ENCODE measurements around the gene NF1.
"Not testable (repeated sequence)": the region's sequence is repeated elsewhere in the genome, so short reads cannot be mapped to it uniquely, and the experiment has no call there.

The NF1 gene

DNA sequence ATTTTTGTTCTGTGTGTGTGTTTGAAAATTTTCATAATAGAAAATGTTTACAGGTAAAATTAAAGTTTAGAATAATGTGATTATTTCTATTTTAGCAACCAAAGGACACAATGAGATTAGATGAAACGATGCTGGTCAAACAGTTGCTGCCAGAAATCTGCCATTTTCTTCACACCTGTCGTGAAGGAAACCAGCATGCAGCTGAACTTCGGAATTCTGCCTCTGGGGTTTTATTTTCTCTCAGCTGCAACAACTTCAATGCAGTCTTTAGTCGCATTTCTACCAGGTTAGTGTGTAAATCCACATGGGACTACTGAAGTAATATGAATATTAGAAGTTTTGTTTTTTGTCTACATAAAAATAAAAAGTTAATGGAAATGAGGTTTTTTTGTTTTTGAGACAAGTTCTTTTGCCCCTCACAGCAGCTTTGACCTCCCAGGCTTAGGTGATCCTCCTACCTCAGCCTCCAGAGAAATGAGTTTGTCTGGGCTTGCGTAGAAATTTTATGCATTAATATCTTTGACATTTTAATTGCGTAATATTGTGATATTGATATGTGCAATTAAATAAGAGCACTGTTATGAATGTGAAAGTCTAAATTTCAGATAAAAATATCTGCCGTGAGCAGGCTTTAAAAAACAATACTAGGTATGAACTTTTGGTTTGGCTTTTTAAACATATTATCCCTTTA lies 68.5 kb downstream of the NF1 start:
- Histone ChIP-seq H3K9me3 (ENCODE audit: control insufficient read depth in 1 of 2, low read length in 2 of 2) (no peaks in the 10 kb centered on the region), H3K36me3 (ENCODE audit: control insufficient read depth in 1 of 2, insufficient read depth in 2 of 2, low read length in 2 of 2) (peaks cover 0 to 8% of the 10 kb centered on the region in 2 donors), H3K27ac (ENCODE audit: low read length) (no peak overlapping the region), H3K4me3 (ENCODE audit: low read depth in 1 of 2, low read length in 2 of 2) (no peak overlapping the region), H3K4me1 (ENCODE audit: control insufficient read depth in 1 of 2, insufficient read depth in 2 of 2, low read length in 2 of 2) (no peaks in the 10 kb centered on the region), H3K27me3 (ENCODE audit: low read depth, low read length) (no peaks in the 10 kb centered on the region)

DNA sequence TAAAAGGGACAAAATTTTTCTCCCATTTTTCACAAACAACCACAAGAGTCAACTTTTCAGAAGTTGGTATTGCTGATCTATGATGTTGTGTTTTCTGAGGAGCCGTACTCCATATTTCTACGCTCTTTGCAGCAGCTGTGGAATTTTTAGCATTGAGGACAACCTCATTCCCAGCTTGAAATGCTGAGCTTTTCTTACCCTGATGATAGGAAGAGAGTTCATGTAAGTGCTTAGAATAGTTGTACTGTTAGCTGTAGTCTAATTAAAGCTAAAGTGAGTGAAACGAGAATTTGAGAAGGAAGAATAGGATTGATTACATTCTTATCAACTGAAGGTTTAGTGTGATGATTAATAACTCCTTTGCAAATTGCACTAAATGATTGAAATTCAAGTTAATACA lies 72.3 kb downstream of the NF1 start:
- Histone ChIP-seq H3K9me3 (ENCODE audit: control insufficient read depth in 1 of 2, low read length in 2 of 2) (no peaks in the 10 kb centered on the region), H3K27ac (ENCODE audit: low read length) (no peak overlapping the region), H3K4me3 (ENCODE audit: low read depth in 1 of 2, low read length in 2 of 2) (no peak overlapping the region), H3K36me3 (ENCODE audit: control insufficient read depth in 1 of 2, insufficient read depth in 2 of 2, low read length in 2 of 2) (peaks cover 2 to 11% of the 10 kb centered on the region in 2 donors), H3K27me3 (ENCODE audit: low read depth, low read length) (no peaks in the 10 kb centered on the region), H3K4me1 (ENCODE audit: control insufficient read depth in 1 of 2, insufficient read depth in 2 of 2, low read length in 2 of 2) (no peaks in the 10 kb centered on the region)

DNA sequence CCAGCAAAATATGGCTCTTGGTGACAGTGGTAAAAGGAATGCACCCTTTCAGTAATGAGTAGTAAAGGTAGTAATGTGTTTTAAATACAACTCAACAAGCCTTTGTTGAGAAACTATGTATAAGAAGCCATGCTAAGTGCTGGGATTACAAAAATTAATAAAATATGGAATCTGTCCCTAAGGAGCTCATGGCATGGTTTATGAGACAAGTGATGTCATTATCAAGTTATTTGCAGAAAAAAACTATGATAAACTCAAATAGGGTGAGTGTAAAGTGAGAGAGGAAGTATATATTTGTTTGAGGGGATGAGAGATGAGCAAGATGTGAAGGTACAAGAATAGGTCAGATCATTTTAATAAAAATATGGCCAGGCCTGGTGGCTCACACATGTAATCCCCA lies 76.9 kb downstream of the NF1 start:
- H3K4me1 ChIP-seq (ENCODE audit: control insufficient read depth in 1 of 2, insufficient read depth in 2 of 2, low read length in 2 of 2), result no peaks in the 10 kb centered on the region
- no peaks in the 10 kb centered on the region for H3K27me3 ChIP-seq (ENCODE audit: low read depth, low read length)
- H3K36me3 ChIP-seq (ENCODE audit: control insufficient read depth in 1 of 2, insufficient read depth in 2 of 2, low read length in 2 of 2), result peaks cover 0 to 11% of the 10 kb centered on the region in 2 donors
- H3K27ac ChIP-seq (ENCODE audit: low read length), result no peak overlapping the region
- no peak overlapping the region for H3K4me3 ChIP-seq (ENCODE audit: low read depth in 1 of 2, low read length in 2 of 2)
- H3K9me3 ChIP-seq (ENCODE audit: control insufficient read depth in 1 of 2, low read length in 2 of 2), result no peaks in the 10 kb centered on the region

DNA sequence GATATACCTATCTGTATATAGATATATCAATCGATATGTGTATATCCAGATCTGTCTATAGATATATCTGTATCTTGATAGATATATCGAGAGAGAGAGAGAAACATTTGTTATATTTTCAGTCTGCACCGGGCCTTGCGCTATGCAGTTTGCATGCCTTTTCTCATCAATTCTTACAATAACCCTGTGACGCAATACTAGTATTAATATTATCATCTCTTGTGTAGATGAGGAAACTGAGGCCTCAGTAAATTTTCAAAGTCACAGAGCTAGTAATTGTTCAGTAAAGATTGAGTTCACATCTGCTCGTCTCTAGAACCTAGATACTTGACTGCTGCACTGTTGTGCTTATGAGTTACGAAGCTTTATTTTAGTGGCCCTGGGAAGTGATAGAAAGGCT lies 77.6 kb downstream of the NF1 start:
- peaks cover 0 to 11% of the 10 kb centered on the region in 2 donors for H3K36me3 ChIP-seq (ENCODE audit: control insufficient read depth in 1 of 2, insufficient read depth in 2 of 2, low read length in 2 of 2)
- no peak overlapping the region for H3K27ac ChIP-seq (ENCODE audit: low read length)
- H3K4me1 ChIP-seq (ENCODE audit: control insufficient read depth in 1 of 2, insufficient read depth in 2 of 2, low read length in 2 of 2), result no peaks in the 10 kb centered on the region
- no peaks in the 10 kb centered on the region for H3K9me3 ChIP-seq (ENCODE audit: control insufficient read depth in 1 of 2, low read length in 2 of 2)
- no peaks in the 10 kb centered on the region for H3K27me3 ChIP-seq (ENCODE audit: low read depth, low read length)
- no peak overlapping the region for H3K4me3 ChIP-seq (ENCODE audit: low read depth in 1 of 2, low read length in 2 of 2)

DNA sequence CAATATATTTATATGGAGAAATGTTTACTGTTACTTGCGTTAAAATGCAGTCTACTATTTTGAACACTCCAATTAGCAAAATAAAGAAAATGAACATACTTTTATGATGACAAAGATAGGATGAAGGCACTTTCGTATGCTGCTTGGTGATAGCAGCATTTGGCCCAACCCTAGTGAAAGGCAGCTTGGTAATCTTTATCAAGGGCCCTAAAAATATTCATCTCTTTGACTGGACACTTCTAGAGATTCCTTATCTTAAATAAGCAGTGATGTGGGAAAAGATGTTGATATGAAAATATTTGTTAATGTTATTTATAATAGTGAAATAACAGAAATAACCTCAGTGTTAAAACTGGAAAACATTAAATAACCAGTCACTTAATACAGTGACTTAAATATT lies 79.4 kb downstream of the NF1 start:
- no peak overlapping the region for H3K27ac ChIP-seq (ENCODE audit: low read length)
- H3K9me3 ChIP-seq (ENCODE audit: control insufficient read depth in 1 of 2, low read length in 2 of 2), result no peaks in the 10 kb centered on the region
- H3K4me3 ChIP-seq (ENCODE audit: low read depth in 1 of 2, low read length in 2 of 2), result no peak overlapping the region
- peaks cover 0 to 6% of the 10 kb centered on the region in 2 donors for H3K36me3 ChIP-seq (ENCODE audit: control insufficient read depth in 1 of 2, insufficient read depth in 2 of 2, low read length in 2 of 2)
- no peaks in the 10 kb centered on the region for H3K4me1 ChIP-seq (ENCODE audit: control insufficient read depth in 1 of 2, insufficient read depth in 2 of 2, low read length in 2 of 2)
- H3K27me3 ChIP-seq (ENCODE audit: low read depth, low read length), result no peaks in the 10 kb centered on the region

DNA sequence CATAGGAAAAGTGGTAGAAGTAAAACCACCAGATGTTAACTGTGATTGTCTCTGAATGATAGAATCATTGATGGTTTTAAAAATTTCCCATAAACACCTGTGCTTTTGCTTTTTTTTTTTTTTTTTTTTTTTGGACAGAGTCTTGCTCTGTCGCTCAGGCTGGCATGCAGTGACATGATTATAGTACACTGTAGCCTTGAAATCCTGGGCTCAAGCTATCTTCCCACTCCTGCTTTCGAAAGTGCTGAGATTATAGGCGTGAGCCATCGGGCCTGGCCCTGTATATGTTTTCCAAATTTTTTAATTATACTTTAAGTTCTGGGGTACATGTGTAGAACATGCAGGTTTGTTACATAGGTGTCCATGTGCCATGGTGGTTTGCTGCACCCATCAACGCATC lies 80.5 kb downstream of the NF1 start:
- no peaks in the 10 kb centered on the region for H3K9me3 ChIP-seq (ENCODE audit: control insufficient read depth in 1 of 2, low read length in 2 of 2)
- H3K36me3 ChIP-seq (ENCODE audit: control insufficient read depth in 1 of 2, insufficient read depth in 2 of 2, low read length in 2 of 2), result peaks cover 0 to 4% of the 10 kb centered on the region in 2 donors
- no peaks in the 10 kb centered on the region for H3K4me1 ChIP-seq (ENCODE audit: control insufficient read depth in 1 of 2, insufficient read depth in 2 of 2, low read length in 2 of 2)
- no peak overlapping the region for H3K4me3 ChIP-seq (ENCODE audit: low read depth in 1 of 2, low read length in 2 of 2)
- no peaks in the 10 kb centered on the region for H3K27me3 ChIP-seq (ENCODE audit: low read depth, low read length)
- no peak overlapping the region for H3K27ac ChIP-seq (ENCODE audit: low read length)

DNA sequence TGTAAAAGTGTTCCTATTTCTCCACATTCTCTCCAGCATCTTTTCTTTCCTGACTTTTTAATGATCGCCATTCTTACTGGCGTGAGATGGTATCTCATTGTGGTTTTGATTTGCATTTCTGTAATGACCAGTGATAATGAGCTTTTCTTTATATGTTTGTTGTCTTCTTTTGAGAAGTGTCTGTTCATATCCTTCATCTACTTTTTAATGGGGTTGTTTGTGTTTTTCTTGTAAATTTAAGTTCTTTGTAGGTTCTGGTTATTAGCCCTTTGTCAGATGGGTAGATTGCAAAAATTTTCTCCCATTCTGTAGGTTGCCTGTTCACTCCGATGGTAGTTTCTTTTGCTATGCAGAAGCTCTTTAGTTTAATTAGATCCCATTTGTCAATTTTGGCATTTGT lies 81.4 kb downstream of the NF1 start:
- not testable (repeated sequence) for H3K4me1 ChIP-seq (ENCODE audit: control insufficient read depth in 1 of 2, insufficient read depth in 2 of 2, low read length in 2 of 2); H3K27ac ChIP-seq (ENCODE audit: low read length); H3K27me3 ChIP-seq (ENCODE audit: low read depth, low read length); H3K36me3 ChIP-seq (ENCODE audit: control insufficient read depth in 1 of 2, insufficient read depth in 2 of 2, low read length in 2 of 2); H3K9me3 ChIP-seq (ENCODE audit: control insufficient read depth in 1 of 2, low read length in 2 of 2); H3K4me3 ChIP-seq (ENCODE audit: low read depth in 1 of 2, low read length in 2 of 2)

DNA sequence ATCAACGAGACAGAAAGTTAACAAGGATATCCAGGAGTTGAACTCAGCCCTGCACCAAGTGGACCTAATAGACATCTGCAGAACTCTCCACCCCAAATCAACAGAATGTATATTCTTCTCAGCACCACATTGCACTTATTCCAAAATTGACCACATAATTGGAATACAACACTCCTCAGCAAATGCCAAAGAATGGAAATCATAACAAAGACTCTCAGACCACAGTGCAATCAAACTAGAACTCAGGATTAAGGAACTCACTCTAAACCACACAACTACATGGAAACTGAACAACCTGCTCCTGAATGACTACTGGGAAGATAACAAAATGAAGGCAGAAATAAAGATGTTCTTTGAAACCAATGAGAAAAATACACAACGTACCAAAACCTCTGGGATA lies 84.2 kb downstream of the NF1 start:
- not testable (repeated sequence) for H3K27ac ChIP-seq (ENCODE audit: low read length); H3K27me3 ChIP-seq (ENCODE audit: low read depth, low read length)

DNA sequence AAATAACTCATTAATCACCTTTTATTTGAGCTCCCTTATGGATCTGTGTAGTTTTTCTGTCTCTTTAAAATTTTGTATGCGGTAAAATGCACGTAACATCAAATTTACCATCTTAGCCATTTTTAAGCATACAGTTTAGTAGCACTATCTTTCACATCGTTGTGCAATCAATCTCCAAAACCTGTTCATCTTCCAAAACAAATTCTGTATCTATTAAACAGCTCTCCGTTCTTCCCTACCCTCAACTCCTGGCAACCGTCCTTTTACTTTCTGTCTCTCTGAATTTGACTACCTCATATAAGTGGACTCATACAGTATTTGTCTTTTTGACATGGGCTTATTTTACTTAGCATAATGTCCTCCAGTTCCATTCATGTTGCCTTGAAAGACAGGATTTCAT lies 100.5 kb downstream of the NF1 start:
- no peaks in the 10 kb centered on the region for H3K4me1 ChIP-seq (ENCODE audit: control insufficient read depth in 1 of 2, insufficient read depth in 2 of 2, low read length in 2 of 2)
- no peak overlapping the region for H3K27ac ChIP-seq (ENCODE audit: low read length)
- H3K9me3 ChIP-seq (ENCODE audit: control insufficient read depth in 1 of 2, low read length in 2 of 2), result no peaks in the 10 kb centered on the region
- no peaks in the 10 kb centered on the region for H3K27me3 ChIP-seq (ENCODE audit: low read depth, low read length)
- no peak overlapping the region for H3K4me3 ChIP-seq (ENCODE audit: low read depth in 1 of 2, low read length in 2 of 2)
- no peaks in the 10 kb centered on the region for H3K36me3 ChIP-seq (ENCODE audit: control insufficient read depth in 1 of 2, insufficient read depth in 2 of 2, low read length in 2 of 2)

More for the DNA sequence above, 84.2 kb downstream of the NF1 start:
- not testable (repeated sequence) for H3K4me3 ChIP-seq (ENCODE audit: low read depth in 1 of 2, low read length in 2 of 2); H3K9me3 ChIP-seq (ENCODE audit: control insufficient read depth in 1 of 2, low read length in 2 of 2); H3K4me1 ChIP-seq (ENCODE audit: control insufficient read depth in 1 of 2, insufficient read depth in 2 of 2, low read length in 2 of 2)
- H3K36me3 ChIP-seq (ENCODE audit: control insufficient read depth in 1 of 2, insufficient read depth in 2 of 2, low read length in 2 of 2), result peaks cover 17 to 22% of the 10 kb centered on the region in 2 donors

DNA sequence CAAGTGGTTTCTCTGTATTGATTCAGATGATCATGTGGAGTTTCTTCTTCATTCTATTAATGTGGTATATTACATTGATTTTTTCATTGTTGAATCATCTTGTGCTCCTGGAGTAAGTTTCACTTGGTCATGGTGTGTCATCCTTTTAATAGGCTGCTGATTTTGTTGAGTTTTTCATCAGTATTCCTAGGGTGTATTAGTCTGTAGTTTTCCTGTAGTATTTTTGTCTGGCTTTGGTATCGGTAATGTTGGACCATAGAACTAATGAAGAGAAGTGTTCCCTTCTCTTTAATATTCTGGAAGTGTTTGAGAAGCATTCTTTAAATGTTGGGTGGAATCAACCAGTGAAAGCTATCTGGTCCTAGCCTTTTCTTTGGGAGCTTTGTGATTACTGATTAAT lies 103.2 kb downstream of the NF1 start:
- Histone ChIP-seq H3K4me3 (ENCODE audit: low read depth in 1 of 2, low read length in 2 of 2) (no peak overlapping the region), H3K4me1 (ENCODE audit: control insufficient read depth in 1 of 2, insufficient read depth in 2 of 2, low read length in 2 of 2) (no peaks in the 10 kb centered on the region), H3K27ac (ENCODE audit: low read length) (no peak overlapping the region), H3K36me3 (ENCODE audit: control insufficient read depth in 1 of 2, insufficient read depth in 2 of 2, low read length in 2 of 2) (peaks cover 0 to 5% of the 10 kb centered on the region in 2 donors), H3K9me3 (ENCODE audit: control insufficient read depth in 1 of 2, low read length in 2 of 2) (no peaks in the 10 kb centered on the region), H3K27me3 (ENCODE audit: low read depth, low read length) (no peaks in the 10 kb centered on the region)

DNA sequence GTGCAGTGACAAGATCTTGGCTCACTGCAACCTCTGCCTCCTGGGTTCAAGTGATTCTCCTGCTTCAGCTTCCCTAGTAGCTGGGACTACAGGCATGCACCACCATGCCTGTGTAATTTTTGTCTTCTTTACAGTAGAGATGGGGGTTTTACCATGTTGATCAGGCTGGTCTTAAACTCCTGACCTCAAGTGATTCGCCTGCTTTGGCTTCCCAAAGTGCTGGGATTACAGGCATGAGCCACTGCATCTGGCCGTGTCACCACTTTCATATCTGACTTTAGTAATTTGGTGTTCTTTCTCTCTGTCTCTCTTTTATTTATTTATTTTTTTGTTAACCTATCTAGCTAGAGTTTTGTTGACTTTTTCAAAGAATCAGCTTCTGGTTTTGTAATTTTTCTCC lies 103.9 kb downstream of the NF1 start:
- not testable (repeated sequence) for H3K4me3 ChIP-seq (ENCODE audit: low read depth in 1 of 2, low read length in 2 of 2); H3K9me3 ChIP-seq (ENCODE audit: control insufficient read depth in 1 of 2, low read length in 2 of 2); H3K36me3 ChIP-seq (ENCODE audit: control insufficient read depth in 1 of 2, insufficient read depth in 2 of 2, low read length in 2 of 2); H3K4me1 ChIP-seq (ENCODE audit: control insufficient read depth in 1 of 2, insufficient read depth in 2 of 2, low read length in 2 of 2); H3K27ac ChIP-seq (ENCODE audit: low read length); H3K27me3 ChIP-seq (ENCODE audit: low read depth, low read length)

DNA sequence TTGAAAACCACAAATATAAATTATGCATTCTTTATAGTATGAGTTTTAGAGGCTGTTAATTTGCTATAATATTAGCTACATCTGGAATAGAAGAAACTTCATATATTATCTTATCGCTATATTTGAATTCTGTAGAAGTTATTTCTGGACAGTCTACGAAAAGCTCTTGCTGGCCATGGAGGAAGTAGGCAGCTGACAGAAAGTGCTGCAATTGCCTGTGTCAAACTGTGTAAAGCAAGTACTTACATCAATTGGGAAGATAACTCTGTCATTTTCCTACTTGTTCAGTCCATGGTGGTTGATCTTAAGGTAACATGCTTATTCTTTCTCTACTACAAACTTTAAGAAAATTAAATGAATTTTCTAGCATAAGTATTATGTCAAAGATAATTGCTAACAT lies 105.5 kb downstream of the NF1 start:
- H3K4me3 ChIP-seq (ENCODE audit: low read depth in 1 of 2, low read length in 2 of 2), result no peak overlapping the region
- peaks cover 0 to 5% of the 10 kb centered on the region in 2 donors for H3K36me3 ChIP-seq (ENCODE audit: control insufficient read depth in 1 of 2, insufficient read depth in 2 of 2, low read length in 2 of 2)
- H3K27ac ChIP-seq (ENCODE audit: low read length), result no peak overlapping the region
- H3K27me3 ChIP-seq (ENCODE audit: low read depth, low read length), result no peaks in the 10 kb centered on the region
- H3K9me3 ChIP-seq (ENCODE audit: control insufficient read depth in 1 of 2, low read length in 2 of 2), result no peaks in the 10 kb centered on the region
- no peaks in the 10 kb centered on the region for H3K4me1 ChIP-seq (ENCODE audit: control insufficient read depth in 1 of 2, insufficient read depth in 2 of 2, low read length in 2 of 2)
